Stimulated activated naive CD8-positive, alpha-beta T cell treated with anti-CD3 and anti-CD28 coated beads, Interleukin-15, Interleukin-2, amounts not matched to agents 100 ng/mL and 50 ng/mL, for 24 hours (primary cell): ENCODE data around the gene MOGAT3.

Experiments
- H3K27ac Mint-ChIP-seq: one replicate; pipeline ENCODE4 v1.8.0; 2021; ENCODE audit warnings: mild to moderate bottlenecking, mixed read lengths
- H3K27me3 Mint-ChIP-seq: one replicate; pipeline ENCODE4 v1.8.0; 2021; ENCODE audit warnings: mixed read lengths
- H3K36me3 Mint-ChIP-seq: one replicate; pipeline ENCODE4 v1.8.0; 2021; ENCODE audit warnings: low read depth, mixed read lengths
- H3K4me1 Mint-ChIP-seq: one replicate; pipeline ENCODE4 v1.8.0; 2021; ENCODE audit warnings: low read depth, mixed read lengths
- H3K4me3 Mint-ChIP-seq: one replicate; pipeline ENCODE4 v1.8.0; 2021; ENCODE audit warnings: mild to moderate bottlenecking, mixed read lengths
- H3K9me3 Mint-ChIP-seq: one replicate; pipeline ENCODE4 v1.8.0; 2021; ENCODE audit warnings: mixed read lengths

Gene MOGAT3

GRCh38 chr7:101173752-101174244 lies 27.0 kb downstream of the MOGAT3 start:
- Mint-ChIP-seq H3K27ac (no peak overlapping the region), H3K4me1 (peaks cover 49% of the 10 kb centered on the region), H3K36me3 (no peaks in the 10 kb centered on the region), H3K4me3 (peak overlapping the region; percentile 18), H3K27me3 (peaks cover 86% of the 10 kb centered on the region), H3K9me3 (no peaks in the 10 kb centered on the region)

- H3K36me3 Mint-ChIP-seq, result no peaks in the 10 kb centered on the region
- H3K4me1 Mint-ChIP-seq, result peaks cover 56% of the 10 kb centered on the region
- no peak overlapping the region for H3K4me3 Mint-ChIP-seq
- H3K27me3 Mint-ChIP-seq, result peaks cover 87% of the 10 kb centered on the region
- H3K27ac Mint-ChIP-seq, result no peak overlapping the region
- no peaks in the 10 kb centered on the region for H3K9me3 Mint-ChIP-seq
Measured at GRCh38 chr7:101172854-101173751, 27.7 kb downstream of the MOGAT3 start.

DNA sequence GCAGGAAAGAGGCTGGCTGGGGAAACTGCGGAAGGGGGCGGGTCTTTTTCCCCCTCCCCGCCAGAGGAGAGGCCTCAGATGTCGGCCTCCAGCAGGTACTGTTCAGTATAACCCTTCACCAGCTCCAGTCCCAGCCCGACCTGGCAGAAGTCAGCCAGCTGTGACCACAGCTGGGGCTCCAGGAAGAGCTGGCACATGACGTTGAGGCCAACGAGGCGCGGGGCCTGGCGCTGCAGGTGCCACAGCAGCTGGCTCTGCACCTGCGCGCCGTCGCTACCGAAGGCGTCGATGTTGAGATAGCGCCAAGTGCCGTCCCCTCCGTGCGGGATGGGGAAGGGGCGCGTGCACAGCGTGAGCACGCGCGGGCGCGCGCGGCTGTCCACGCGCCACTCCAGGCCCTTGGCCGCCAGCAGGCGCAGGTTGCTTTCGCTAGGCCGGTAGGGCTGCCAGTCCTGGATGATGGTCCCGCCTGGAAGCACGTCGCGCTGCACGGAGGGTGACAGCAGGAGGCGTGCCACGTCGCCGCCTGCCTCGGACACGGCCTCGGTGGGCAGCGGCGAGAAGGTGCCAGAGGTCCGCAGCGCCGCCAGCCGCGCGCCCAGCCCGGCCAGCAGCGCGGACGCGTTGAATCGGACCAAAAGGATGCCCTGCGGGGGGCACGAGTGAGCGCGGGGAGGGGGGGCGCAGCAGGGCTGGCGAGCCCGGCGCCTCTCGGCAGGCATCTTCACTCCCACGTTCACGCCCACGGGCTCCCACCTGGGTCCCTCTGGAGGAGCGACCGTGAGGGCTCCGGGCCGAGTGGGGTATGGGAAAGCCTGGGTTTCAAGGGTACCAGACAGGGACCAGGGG lies 28.6 kb downstream of the MOGAT3 start:
- no peaks in the 10 kb centered on the region for H3K9me3 Mint-ChIP-seq
- H3K27ac Mint-ChIP-seq, result no peak overlapping the region
- no peaks in the 10 kb centered on the region for H3K36me3 Mint-ChIP-seq

DNA sequence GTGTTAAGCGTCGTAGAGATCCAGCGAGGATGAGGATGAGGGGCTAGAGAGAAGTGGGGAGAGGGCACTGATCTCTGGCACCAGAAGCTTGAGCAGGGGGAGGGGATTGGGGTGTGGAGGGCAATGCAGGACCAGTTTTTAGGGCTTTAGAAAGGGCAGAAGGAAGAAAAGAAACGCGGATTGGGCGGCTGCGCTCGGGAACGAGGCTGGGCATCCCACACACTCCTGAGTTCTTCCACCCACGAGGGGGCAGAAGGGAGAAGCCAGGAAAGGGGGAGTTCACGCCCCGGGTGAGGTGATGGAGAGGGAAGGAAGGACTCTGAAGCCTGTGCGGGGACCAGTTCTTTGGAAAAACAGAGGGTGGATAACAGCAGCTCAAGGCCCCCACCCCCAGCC lies 29.4 kb downstream of the MOGAT3 start:
- no peak overlapping the region for H3K4me3 Mint-ChIP-seq
- H3K9me3 Mint-ChIP-seq, result no peaks in the 10 kb centered on the region
- H3K36me3 Mint-ChIP-seq, result no peaks in the 10 kb centered on the region
- H3K27ac Mint-ChIP-seq, result no peak overlapping the region
- H3K27me3 Mint-ChIP-seq, result peaks cover 84% of the 10 kb centered on the region
- peaks cover 63% of the 10 kb centered on the region for H3K4me1 Mint-ChIP-seq

More for the DNA sequence above, 28.6 kb downstream of the MOGAT3 start:
- peaks cover 87% of the 10 kb centered on the region for H3K27me3 Mint-ChIP-seq
- H3K4me1 Mint-ChIP-seq, result peaks cover 56% of the 10 kb centered on the region
- H3K4me3 Mint-ChIP-seq, result no peak overlapping the region

- Mint-ChIP-seq H3K27me3 (peaks cover 84% of the 10 kb centered on the region), H3K36me3 (no peaks in the 10 kb centered on the region), H3K27ac (no peak overlapping the region), H3K9me3 (no peaks in the 10 kb centered on the region), H3K4me3 (no peak overlapping the region), H3K4me1 (peaks cover 69% of the 10 kb centered on the region)
Measured at GRCh38 chr7:101170617-101171441, 30.0 kb downstream of the MOGAT3 start.

- Mint-ChIP-seq H3K36me3 (no peaks in the 10 kb centered on the region), H3K4me1 (peaks cover 76% of the 10 kb centered on the region), H3K4me3 (peak overlapping the region; percentile 27), H3K9me3 (no peaks in the 10 kb centered on the region), H3K27me3 (peaks cover 83% of the 10 kb centered on the region), H3K27ac (no peak overlapping the region)
Measured at GRCh38 chr7:101169838-101170551, 30.8 kb downstream of the MOGAT3 start.

DNA sequence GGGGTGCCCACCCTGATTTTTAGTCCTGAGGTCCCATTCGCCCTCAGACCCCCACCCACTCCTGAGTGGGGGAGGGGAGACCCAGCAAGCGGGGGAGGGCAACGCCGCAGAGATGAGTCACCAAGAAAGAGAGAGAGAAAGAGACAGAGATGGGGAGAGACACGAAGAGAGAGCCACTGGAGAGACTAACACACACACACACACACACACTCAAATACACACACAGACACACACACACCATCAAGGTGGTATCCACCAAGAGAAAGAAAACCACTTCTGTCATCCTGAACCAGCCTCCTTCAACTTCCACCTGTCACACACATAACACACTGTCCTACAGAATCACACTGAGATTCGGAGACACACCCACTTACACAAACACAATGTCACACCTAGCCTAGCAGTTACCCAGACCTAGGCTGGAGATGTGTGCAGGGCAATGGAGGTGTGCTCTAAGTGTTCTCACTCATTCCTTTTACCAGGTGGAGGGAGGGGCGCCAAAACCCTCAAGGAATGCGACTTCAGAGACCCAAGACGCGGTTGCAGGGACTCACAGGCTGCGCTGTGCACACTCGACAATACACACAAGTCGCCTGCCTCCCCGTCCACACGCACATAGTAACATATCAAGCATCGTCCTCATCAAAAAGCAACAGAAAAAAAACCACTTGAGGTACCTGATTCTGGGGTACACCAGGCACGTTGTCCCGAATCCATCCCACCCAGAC lies 31.6 kb downstream of the MOGAT3 start:
- H3K4me3 Mint-ChIP-seq, result peak overlapping the region; percentile 27
- no peaks in the 10 kb centered on the region for H3K9me3 Mint-ChIP-seq
- peaks cover 78% of the 10 kb centered on the region for H3K4me1 Mint-ChIP-seq
- no peaks in the 10 kb centered on the region for H3K36me3 Mint-ChIP-seq
- H3K27me3 Mint-ChIP-seq, result peaks cover 80% of the 10 kb centered on the region
- no peak overlapping the region for H3K27ac Mint-ChIP-seq

DNA sequence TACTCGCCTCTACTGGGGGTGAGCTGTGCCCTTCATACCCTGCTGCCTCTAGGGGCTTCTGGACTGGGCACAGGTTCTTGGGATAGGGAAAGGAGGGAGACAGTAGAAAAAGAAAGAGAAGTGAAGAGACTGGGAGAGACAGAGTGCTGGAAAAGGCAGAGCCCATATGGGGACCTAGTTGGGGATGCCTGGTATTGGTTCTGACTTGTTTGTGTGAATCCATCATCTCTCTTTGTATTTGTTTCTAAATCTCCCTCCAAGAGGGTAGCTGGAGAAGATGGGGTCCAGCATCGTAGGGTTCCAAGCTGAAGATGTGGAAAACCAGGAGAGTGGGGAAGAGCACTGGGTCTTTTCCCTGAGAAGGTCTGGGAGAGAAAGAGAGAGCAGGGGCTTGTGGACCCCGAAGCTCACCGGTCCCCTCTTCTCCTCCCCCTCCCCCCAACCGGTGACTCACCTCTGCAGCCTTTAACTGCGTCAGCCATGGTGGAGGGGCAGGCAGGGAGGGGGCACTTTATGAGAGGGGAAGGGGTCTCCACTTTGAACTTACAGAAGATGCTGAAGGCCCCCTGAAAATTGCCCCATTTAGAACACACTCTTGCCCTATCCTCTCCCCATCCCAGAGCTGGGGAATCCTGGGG lies 32.3 kb downstream of the MOGAT3 start:
- H3K36me3 Mint-ChIP-seq, result no peaks in the 10 kb centered on the region
- H3K27me3 Mint-ChIP-seq, result peaks cover 74% of the 10 kb centered on the region
- peaks cover 71% of the 10 kb centered on the region for H3K4me1 Mint-ChIP-seq
- no peak overlapping the region for H3K27ac Mint-ChIP-seq
- H3K9me3 Mint-ChIP-seq, result no peaks in the 10 kb centered on the region
- peak overlapping the region; percentile 6 for H3K4me3 Mint-ChIP-seq

DNA sequence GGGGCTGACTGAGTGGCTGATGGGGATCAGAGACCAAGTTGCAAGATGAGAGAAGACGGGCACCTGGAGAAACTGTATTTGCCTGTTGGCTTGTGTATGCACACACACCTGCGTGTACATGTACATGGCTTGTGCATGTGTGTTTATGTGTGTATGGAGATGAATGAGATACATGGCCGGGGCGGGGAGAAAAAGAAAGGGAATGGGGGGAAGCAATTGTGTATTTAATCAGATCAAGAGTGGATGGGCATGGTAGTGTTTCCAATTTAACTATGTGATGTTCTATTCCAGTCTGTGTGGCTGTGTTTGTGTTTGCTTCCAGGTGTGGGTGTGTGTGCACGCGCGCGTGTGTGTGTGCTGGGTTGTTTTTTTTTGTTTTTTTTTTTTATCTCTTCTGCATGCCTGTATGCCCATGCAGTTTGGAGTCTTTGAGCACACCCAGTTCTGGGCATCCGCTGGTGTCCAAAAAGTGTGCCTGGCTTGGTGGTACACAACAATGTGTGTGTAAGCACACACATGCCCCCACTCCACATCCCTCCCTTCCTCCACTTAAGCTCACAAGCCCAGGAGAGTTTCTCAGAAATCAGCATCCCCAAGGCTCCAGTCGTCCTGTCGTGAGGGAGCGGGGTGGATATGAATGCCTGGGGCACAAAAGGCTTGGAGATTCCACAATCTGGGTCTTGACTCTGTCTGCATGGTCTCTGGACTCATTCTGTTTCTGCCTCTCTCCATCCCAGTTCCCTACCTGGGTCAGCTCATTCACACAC lies 33.0 kb downstream of the MOGAT3 start:
- Mint-ChIP-seq H3K4me1 (peaks cover 68% of the 10 kb centered on the region), H3K27ac (no peak overlapping the region), H3K9me3 (no peaks in the 10 kb centered on the region), H3K36me3 (no peaks in the 10 kb centered on the region), H3K4me3 (no peak overlapping the region), H3K27me3 (peaks cover 70% of the 10 kb centered on the region)

DNA sequence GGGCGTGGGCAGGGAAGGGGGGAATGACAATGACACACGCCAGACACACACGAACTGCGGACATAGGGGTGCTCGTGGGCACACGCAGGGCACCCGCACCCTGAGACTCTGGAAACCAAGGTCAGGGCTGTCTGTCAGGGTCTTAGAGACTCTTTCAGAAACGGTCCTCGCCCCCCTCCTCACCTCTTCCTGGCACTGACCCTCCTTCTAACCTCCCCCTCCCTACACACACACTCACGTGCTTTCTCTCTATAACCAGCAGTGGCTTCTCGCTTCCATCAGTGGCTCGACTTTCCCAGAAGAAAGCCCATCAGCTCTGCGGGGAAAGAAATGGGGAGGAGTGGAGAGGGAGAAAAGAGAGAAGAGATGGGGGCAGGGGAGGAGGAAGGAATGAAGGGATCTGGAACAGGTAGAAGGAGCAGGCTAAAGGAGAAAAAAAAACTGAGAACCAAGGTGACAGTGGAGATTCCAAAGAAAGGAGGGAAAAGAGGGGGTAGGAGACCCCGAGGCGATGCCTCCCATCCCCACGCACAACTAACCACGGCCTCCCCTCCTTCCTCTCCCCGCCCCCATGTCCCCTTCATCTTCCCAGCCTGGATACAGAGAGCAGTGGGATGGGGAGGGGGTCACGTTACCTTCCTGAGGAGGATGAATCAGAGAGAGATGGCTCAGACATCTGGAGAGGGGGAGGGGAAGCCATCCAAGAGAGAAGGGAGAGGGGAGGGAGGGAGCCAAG lies 33.8 kb downstream of the MOGAT3 start:
- no peak overlapping the region for H3K4me3 Mint-ChIP-seq
- no peak overlapping the region for H3K27ac Mint-ChIP-seq
- H3K27me3 Mint-ChIP-seq, result peaks cover 71% of the 10 kb centered on the region
- H3K4me1 Mint-ChIP-seq, result peaks cover 69% of the 10 kb centered on the region
- no peaks in the 10 kb centered on the region for H3K9me3 Mint-ChIP-seq
- H3K36me3 Mint-ChIP-seq, result no peaks in the 10 kb centered on the region

GRCh38 chr7:101166648-101166908 lies 34.3 kb downstream of the MOGAT3 start:
- no peak overlapping the region for H3K27ac Mint-ChIP-seq

DNA sequence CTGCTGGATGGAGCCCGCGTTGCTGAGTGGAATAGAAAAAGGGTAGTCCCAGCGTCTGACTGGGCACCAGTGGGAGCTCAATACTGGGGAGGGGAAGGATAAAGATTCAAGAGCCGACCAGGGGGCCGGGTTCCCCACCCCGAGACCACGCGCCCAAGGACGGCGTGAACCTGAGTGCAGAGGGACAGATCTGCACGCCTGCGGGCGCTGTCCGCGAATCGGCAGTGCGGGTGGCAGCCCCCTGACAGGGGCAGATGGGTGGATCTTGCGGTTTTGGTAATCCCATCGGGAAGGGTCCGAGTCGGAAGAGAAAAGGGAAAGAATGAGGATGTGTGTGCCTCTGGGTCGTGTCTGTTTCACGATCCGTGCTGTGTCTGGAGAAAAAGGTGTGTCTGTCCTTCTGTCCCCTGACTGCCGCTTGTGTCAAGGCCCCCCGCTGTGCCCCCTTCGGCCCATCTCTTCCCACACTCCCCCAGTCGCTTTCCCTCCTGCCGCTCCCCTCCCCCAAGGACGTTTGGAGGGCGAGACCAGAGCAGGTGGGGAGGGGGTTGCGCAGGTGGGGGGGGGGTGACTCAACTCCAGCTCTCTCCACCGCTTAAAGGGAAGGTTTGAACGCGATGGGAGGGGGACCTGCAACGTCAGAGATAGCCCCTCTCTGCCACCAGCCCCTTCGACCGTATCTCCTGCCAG lies 34.7 kb downstream of the MOGAT3 start:
- Mint-ChIP-seq H3K9me3 (no peaks in the 10 kb centered on the region), H3K27ac (no peak overlapping the region), H3K27me3 (peaks cover 67% of the 10 kb centered on the region), H3K4me3 (peak overlapping the region; percentile 71), H3K4me1 (peaks cover 60% of the 10 kb centered on the region), H3K36me3 (no peaks in the 10 kb centered on the region)

More at GRCh38 chr7:101166648-101166908, 34.3 kb downstream of the MOGAT3 start:
- no peak overlapping the region for H3K4me3 Mint-ChIP-seq
- H3K4me1 Mint-ChIP-seq, result peaks cover 64% of the 10 kb centered on the region
- no peaks in the 10 kb centered on the region for H3K9me3 Mint-ChIP-seq
- peaks cover 67% of the 10 kb centered on the region for H3K27me3 Mint-ChIP-seq
- no peaks in the 10 kb centered on the region for H3K36me3 Mint-ChIP-seq
